ENCODE results near the gene HSPA12B.

DNA sequence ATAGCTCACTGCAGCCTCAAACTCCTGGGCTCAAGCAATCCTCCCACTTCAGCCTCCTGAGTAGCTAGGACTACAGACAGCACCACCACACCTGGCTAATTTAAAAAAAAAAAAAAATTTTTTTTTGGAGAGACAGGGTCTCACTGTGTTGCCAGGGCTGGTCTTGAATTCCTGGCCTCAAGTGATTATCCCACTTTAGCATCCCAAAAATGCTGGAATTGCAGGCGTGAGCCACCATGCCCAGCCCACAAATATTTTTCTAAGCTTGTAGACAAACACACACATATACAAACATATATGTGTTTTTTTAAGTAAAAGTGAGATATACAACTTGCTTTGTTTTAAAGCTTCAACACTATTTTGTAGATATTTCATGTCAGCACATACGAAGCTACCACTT is 10.8 kb downstream of the HSPA12B start:
- TF ChIP-seq ATF2 (CRISPR knock-in tag; IDR thresholded peaks at IDR 0.05; ENCODE audit: borderline replicate concordance, low read depth): no peak
- TF ChIP-seq CTCF (IDR thresholded peaks at IDR 0.05): no peak
